Measurements from ENCODE around the gene MUC22. TPM values are rescaled to one million over a fixed set of nuclear protein-coding genes. Genes with fewer than 3 reads are reported as not detected.

Gene MUC22
- total and polyA plus RNA-seq, 10 of the 15 experiments (the other 5 are each of a cell fraction or from before 2014, with no cell fraction given), result under 0.01 to 0.09 (median 0.04) TPM; not detected in 4

DNA sequence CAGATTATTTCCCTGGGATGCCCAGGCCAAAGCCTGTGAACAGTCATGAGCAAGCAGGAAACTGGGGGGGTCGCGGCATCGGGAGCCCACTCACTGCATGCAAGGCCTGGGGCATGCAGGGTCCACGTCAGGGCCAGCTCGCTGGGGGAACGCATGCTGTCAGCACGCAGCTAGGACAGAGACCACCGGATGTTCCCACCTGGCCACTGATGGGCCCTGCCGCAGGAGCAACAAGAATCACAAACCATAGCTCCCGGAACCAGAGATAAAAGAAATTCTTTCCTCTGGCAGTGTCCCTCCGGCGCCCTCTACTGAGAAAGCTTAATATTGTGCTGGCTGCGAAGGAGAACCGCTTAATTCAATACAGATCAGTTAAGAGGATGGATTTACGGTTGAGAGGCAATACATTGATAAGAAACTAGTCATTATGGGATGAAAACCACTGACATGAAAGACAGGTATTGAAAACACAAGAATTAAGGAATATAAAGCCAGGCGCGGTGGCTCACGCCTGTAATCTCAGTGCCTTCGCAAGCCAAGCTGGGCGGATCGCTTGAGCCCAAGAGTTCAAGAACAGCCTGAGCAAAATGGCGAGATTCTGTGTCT is 69.5 kb downstream of the MUC22 start (continued):
- TF ChIP-seq IRF4 (IDR thresholded peaks at IDR 0.05; ENCODE audit: low read depth, low read length), result no peak

DNA sequence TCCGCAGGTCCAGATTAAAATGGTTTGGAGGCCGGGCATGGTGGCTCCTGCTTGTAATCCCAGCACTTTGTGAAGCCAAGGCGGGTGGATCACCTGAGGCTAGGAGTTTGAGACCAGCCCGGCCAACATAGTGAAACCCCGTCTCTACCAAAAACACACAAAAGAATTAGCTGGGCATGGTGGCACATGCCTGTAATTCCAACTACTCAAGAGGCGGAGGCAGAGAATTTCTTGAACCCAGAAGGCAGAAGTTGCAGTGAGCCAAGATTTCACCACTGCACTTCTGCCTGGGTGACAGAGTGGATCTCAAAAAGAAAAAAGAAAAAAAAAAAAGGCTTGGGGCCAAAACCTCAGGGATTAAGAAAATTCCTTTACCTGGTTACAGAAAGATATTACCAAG is 71.6 kb downstream of the MUC22 start:
- ChIA-PET RAD21 (ENCODE audit: unreplicated experiment) (interaction anchor here (1.4 to 1.5 kb wide), 2 partner anchors 10 to 166 kb away, joined by 4 to 5 read pairs; no protein-coding TSS in a partner anchor), SMC1A (ENCODE audit: uncharacterized antibody, unreplicated experiment) (interaction anchor here (0.6 to 1.6 kb wide), 8 partner anchors 11 to 537 kb away, joined by 3 to 9 read pairs (median 4); partner anchors contain the start of gene VARS2), CTCF (interaction anchor here (0.9 to 8.1 kb wide), 9 partner anchors 9 to 540 kb away, joined by 3 to 119 read pairs (median 5); partner anchors contain the start of gene VARS2), POLR2A (interaction anchor here (0.7 to 0.9 kb wide), 2 partner anchors 12 to 259 kb away, joined by 3 to 4 read pairs; no protein-coding TSS in a partner anchor)
- ATAC-seq, result no peak
- Histone ChIP-seq H3K79me2 (ENCODE audit: control insufficient read depth, insufficient read depth, low read length) (no peaks in the 10 kb centered on the region), H3K27me3 (replicated peaks in 1 of 2; ENCODE audit: control insufficient read depth in 2 of 2, insufficient read depth in 2 of 2, low read length in 1 of 2) (no peaks in the 10 kb centered on the region; a peak in 1 of 4 replicates), H3K36me3 (ENCODE audit: control insufficient read depth in 2 of 2, insufficient read depth in 2 of 2, low read length in 1 of 2) (no peaks in the 10 kb centered on the region), H2AFZ (ENCODE audit: control insufficient read depth, low read depth, low read length) (no peak overlapping the region), H4K20me1 (ENCODE audit: control insufficient read depth, insufficient read depth) (no peaks in the 10 kb centered on the region), H3K9ac (ENCODE audit: control insufficient read depth, insufficient read depth, low read length) (no peak overlapping the region), H3K4me1 (ENCODE audit: control insufficient read depth, insufficient read depth, low read length) (no peaks in the 10 kb centered on the region), H3K9me3 (replicated peaks; ENCODE audit: control insufficient read depth, insufficient read depth, low read length) (no peaks in the 10 kb centered on the region), H3K4me2 (ENCODE audit: control insufficient read depth, insufficient read depth) (no peak overlapping the region), H3K27ac (ENCODE audit: control insufficient read depth, insufficient read depth) (no peak overlapping the region), H3K4me3 (no peak overlapping the region)
- DNase-seq (ENCODE audit: low read depth, low spot score), result no peak
- 47% methylated on average over 5 of the region's 6 CpGs for WGBS (ENCODE audit: insufficient coverage, insufficient replicate concordance, low lambda C conversion rate, missing lambda C conversion rate)
- intact Hi-C loops (cut with micrococcal nuclease; ENCODE audit: unreplicated experiment) (loop anchor here (5.0 to 10.0 kb wide), 2 partner anchors 165 to 597 kb away; partner anchors contain the start of gene HLA-E), in situ Hi-C loops (cut with MboI) (no loop called here)
- no peak for FAIRE-seq
- no TSS peak for BruUV-seq (replicated peaks)
- no peak for TF ChIP-seq SREBF1 (IDR thresholded peaks at IDR 0.05; ENCODE audit: low read length)
- TF ChIP-seq IRF4 (IDR thresholded peaks at IDR 0.05; ENCODE audit: low read depth, low read length), result no peak
- TF ChIP-seq NRF1 (conservative IDR thresholded peaks at IDR 0.05; ENCODE audit: low read depth, low read length), result no peak
- TF ChIP-seq WRNIP1 (IDR thresholded peaks at IDR 0.05; ENCODE audit: borderline replicate concordance, low read depth, low read length), result no peak
- TF ChIP-seq JUNB (IDR thresholded peaks at IDR 0.05), result no peak
- TF ChIP-seq, protein P1, sequence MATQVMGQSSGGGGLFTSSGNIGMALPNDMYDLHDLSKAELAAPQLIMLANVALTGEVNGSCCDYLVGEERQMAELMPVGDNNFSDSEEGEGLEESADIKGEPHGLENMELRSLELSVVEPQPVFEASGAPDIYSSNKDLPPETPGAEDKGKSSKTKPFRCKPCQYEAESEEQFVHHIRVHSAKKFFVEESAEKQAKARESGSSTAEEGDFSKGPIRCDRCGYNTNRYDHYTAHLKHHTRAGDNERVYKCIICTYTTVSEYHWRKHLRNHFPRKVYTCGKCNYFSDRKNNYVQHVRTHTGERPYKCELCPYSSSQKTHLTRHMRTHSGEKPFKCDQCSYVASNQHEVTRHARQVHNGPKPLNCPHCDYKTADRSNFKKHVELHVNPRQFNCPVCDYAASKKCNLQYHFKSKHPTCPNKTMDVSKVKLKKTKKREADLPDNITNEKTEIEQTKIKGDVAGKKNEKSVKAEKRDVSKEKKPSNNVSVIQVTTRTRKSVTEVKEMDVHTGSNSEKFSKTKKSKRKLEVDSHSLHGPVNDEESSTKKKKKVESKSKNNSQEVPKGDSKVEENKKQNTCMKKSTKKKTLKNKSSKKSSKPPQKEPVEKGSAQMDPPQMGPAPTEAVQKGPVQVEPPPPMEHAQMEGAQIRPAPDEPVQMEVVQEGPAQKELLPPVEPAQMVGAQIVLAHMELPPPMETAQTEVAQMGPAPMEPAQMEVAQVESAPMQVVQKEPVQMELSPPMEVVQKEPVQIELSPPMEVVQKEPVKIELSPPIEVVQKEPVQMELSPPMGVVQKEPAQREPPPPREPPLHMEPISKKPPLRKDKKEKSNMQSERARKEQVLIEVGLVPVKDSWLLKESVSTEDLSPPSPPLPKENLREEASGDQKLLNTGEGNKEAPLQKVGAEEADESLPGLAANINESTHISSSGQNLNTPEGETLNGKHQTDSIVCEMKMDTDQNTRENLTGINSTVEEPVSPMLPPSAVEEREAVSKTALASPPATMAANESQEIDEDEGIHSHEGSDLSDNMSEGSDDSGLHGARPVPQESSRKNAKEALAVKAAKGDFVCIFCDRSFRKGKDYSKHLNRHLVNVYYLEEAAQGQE (IDR thresholded peaks at IDR 0.05; ENCODE audit: low read depth, low read length), result no peak
- TF ChIP-seq IKZF2 (IDR thresholded peaks at IDR 0.05), result no peak
- TF ChIP-seq, protein P2, sequence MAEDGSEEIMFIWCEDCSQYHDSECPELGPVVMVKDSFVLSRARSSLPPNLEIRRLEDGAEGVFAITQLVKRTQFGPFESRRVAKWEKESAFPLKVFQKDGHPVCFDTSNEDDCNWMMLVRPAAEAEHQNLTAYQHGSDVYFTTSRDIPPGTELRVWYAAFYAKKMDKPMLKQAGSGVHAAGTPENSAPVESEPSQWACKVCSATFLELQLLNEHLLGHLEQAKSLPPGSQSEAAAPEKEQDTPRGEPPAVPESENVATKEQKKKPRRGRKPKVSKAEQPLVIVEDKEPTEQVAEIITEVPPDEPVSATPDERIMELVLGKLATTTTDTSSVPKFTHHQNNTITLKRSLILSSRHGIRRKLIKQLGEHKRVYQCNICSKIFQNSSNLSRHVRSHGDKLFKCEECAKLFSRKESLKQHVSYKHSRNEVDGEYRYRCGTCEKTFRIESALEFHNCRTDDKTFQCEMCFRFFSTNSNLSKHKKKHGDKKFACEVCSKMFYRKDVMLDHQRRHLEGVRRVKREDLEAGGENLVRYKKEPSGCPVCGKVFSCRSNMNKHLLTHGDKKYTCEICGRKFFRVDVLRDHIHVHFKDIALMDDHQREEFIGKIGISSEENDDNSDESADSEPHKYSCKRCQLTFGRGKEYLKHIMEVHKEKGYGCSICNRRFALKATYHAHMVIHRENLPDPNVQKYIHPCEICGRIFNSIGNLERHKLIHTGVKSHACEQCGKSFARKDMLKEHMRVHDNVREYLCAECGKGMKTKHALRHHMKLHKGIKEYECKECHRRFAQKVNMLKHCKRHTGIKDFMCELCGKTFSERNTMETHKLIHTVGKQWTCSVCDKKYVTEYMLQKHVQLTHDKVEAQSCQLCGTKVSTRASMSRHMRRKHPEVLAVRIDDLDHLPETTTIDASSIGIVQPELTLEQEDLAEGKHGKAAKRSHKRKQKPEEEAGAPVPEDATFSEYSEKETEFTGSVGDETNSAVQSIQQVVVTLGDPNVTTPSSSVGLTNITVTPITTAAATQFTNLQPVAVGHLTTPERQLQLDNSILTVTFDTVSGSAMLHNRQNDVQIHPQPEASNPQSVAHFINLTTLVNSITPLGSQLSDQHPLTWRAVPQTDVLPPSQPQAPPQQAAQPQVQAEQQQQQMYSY (CRISPR knock-in tag; IDR thresholded peaks at IDR 0.05), result no peak
- TF ChIP-seq NR2C1 (IDR thresholded peaks at IDR 0.05), result no peak
- TF ChIP-seq RB1 (IDR thresholded peaks at IDR 0.05; ENCODE audit: borderline replicate concordance), result no peak
- TF ChIP-seq NFYB (IDR thresholded peaks at IDR 0.05; ENCODE audit: insufficient read depth, low read depth, low read length), result no peak
- TF ChIP-seq NFIC (IDR thresholded peaks at IDR 0.05; ENCODE audit: low read depth, low read length), result no peak

Data from GM12878 (cell line).